GM23248 (cell line): ENCODE data around the gene RAB6B. TPM values are rescaled to one million over a fixed set of nuclear protein-coding genes. Genes with fewer than 3 reads are reported as not detected.

Experiments used
- DNase-seq: peaks from one replicate; pipeline ENCODE4 v3.0.0-alpha.2; 2015
- H2AFZ ChIP-seq: fragments of 200-600 bp; sonication (generic); 2 replicates; pipeline ENCODE4 v1.6.1; 2016; ENCODE audit warnings: antibody characterized with exemption
- H3F3A ChIP-seq: fragments of 200-600 bp; sonication (generic); 2 replicates; pipeline ENCODE4 v1.6.1; 2016; ENCODE audit warnings: mild to moderate bottlenecking, antibody characterized with exemption, mixed run types; ENCODE audit not compliant: insufficient read depth
- H3K27ac ChIP-seq: fragments of 200-600 bp; sonication (generic); 2 replicates; pipeline ENCODE4 v1.5.1; 2016; ENCODE audit warnings: mild to moderate bottlenecking
- H3K27me3 ChIP-seq: fragments of 200-600 bp; sonication (generic); replicated peaks from 2 replicates; pipeline ENCODE4 v1.6.1; 2016; ENCODE audit warnings: mild to moderate bottlenecking; ENCODE audit not compliant: insufficient read depth
- H3K36me3 ChIP-seq: fragments of 200-600 bp; sonication (generic); 2 replicates; pipeline ENCODE4 v1.6.1; 2016; ENCODE audit warnings: low read depth, mild to moderate bottlenecking
- H3K4me1 ChIP-seq: fragments of 200-600 bp; sonication (generic); 2 replicates; pipeline ENCODE4 v1.6.1; 2016; ENCODE audit warnings: mild to moderate bottlenecking; ENCODE audit not compliant: insufficient read depth
- H3K4me2 ChIP-seq: fragments of 200-600 bp; sonication (generic); one replicate; pipeline ENCODE4 v1.6.1; 2016; ENCODE audit warnings: mild to moderate bottlenecking; ENCODE audit not compliant: unreplicated experiment
- H3K4me3 ChIP-seq: fragments of 200-600 bp; sonication (generic); 2 replicates; pipeline ENCODE4 v1.5.1; 2016; ENCODE audit warnings: mild to moderate bottlenecking
- H3K79me2 ChIP-seq: fragments of 200-600 bp; sonication (generic); 2 replicates; pipeline ENCODE4 v1.6.1; 2016; ENCODE audit warnings: mild to moderate bottlenecking; ENCODE audit not compliant: insufficient read depth
- H3K9ac ChIP-seq: fragments of 200-600 bp; sonication (generic); 2 replicates; pipeline ENCODE4 v1.6.1; 2016; ENCODE audit warnings: mild to moderate bottlenecking
- H3K9me2 ChIP-seq: fragments of 200-600 bp; sonication (generic); 2 replicates; pipeline ENCODE4 v1.6.1; 2016; ENCODE audit warnings: mixed run types, mild to moderate bottlenecking, moderate library complexity; ENCODE audit not compliant: insufficient read depth
- H3K9me3 ChIP-seq: fragments of 200-600 bp; sonication (generic); one replicate; pipeline ENCODE4 v1.6.1; 2017; ENCODE audit warnings: low read depth
- H4K20me1 ChIP-seq: fragments of 200-600 bp; sonication (generic); 2 replicates; pipeline ENCODE4 v1.6.0; 2016; ENCODE audit not compliant: insufficient read depth
- EZH2 ChIP-seq: fragments of 200-600 bp; sonication (generic); IDR thresholded peaks from 2 replicates; pipeline ENCODE4 v1.6.1; 2018; ENCODE audit warnings: antibody characterized with exemption, mild to moderate bottlenecking; ENCODE audit not compliant: insufficient read depth, poor library complexity, severe bottlenecking
- EZH2phosphoT487 ChIP-seq: fragments of 200-600 bp; sonication (generic); IDR thresholded peaks from 2 replicates; pipeline ENCODE4 v1.6.1; 2018; ENCODE audit warnings: antibody characterized with exemption, moderate library complexity, mild to moderate bottlenecking, low read depth; ENCODE audit not compliant: insufficient read depth
- WGBS, 2 experiments: methylation state at CpG; one replicate each; pipeline ENCODE4 v1.1.6; 2015 to 2017; ENCODE audit warnings: low lambda C conversion rate in 2 of 2, low coverage in 1 of 2; ENCODE audit errors: missing lambda C conversion rate in 2 of 2; 5-methylcytosine and 5-hydroxymethylcytosine counted together
- in situ Hi-C: fragments of 300-500 bp; cut with MboI; formaldehyde crosslinking; loops from 2 replicates; pipeline ENCODE4 v1.15.0; 2020
- polyA plus RNA-seq: library from polyadenylated mRNA; unstranded; fragments of >200 nt; fragmentation: Nextera tagmentation; extraction: Ambion mirVana; gene quantifications from 2 replicates; pipeline ENCODE4 v1.2.1, GENCODE V29; 2016
- total RNA-seq: library from RNA; depleted of rRNA; stranded (reverse); fragments of >200 nt; shearing (Covaris generic); gene quantifications from 2 replicates; pipeline ENCODE4 v1.2.3, GENCODE V29; 2014

RAB6B gene
- total and polyA plus RNA-seq, 2 experiments from 2014 or later, result 0.59 to 0.76 TPM

DNA sequence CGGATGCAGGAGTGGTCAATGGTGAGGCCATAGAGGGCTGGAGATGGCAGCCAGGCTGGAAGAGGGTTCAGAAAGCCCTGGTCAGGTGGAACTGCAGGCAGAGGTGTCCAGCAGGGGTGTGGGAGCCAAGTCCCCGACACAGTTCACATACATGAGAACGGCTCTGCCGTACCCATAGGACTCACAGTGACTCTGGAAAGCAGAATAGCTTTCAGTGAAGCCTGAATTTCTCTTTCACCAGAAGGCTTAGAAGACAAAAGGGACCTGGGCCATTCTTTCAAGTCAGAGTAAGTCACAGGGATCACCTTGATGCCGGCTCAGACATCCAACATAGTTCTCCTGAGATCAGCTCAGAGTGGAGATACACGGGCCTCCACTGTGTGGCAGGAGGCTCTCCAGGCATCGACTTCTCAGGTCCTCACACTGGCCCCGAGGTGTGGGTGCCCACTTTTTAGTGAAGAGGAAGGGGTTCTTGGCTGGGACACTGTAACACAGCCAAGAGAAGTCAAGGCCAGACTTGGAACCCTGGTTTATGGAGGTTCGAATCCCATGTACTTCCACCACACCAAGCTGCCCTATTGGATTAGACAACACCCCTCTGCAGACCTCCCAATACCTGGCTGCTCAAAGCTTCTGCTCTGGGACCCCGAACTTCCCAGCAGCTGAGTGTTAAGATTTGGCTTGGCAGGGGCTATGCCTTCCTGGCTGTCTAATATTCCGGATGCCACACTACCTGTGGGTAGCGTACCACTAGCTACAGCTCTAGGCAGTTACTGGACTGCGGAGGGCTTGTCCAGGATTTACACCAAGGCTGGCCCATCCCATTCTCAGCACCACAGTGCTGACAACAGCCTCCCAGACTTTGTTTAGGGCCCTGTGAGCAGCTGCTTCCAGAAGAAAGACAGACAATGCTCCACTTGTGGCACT lies 40.4 kb upstream of the RAB6B start:
- TF ChIP-seq EZH2phosphoT487, result no peak
- TF ChIP-seq EZH2, result no peak
- H4K20me1 ChIP-seq, result no peaks in the 10 kb centered on the region
- H3K4me3 ChIP-seq, result no peak overlapping the region
- no peaks in the 10 kb centered on the region for H3F3A ChIP-seq
- no peaks in the 10 kb centered on the region for H3K9me3 ChIP-seq
- DNase-seq, result no peak
- no peaks in the 10 kb centered on the region for H3K27me3 ChIP-seq
- H3K4me1 ChIP-seq, result peaks cover 6% of the 10 kb centered on the region
- H3K9ac ChIP-seq, result no peak overlapping the region
- H3K9me2 ChIP-seq, result no peaks in the 10 kb centered on the region
- H3K36me3 ChIP-seq, result no peaks in the 10 kb centered on the region
- 84 to 85% methylated on average over 13 of the region's 13 CpGs for WGBS, 2 experiments
- no peak overlapping the region for H3K4me2 ChIP-seq
- H2AFZ ChIP-seq, result no peak overlapping the region
- in situ Hi-C loops, result loop anchor here (10.0 to 25.0 kb wide), 2 partner anchors 259 to 551 kb away; partner anchors contain the start of genes ANAPC13 and CEP63
- no peak overlapping the region for H3K27ac ChIP-seq
- no peaks in the 10 kb centered on the region for H3K79me2 ChIP-seq

DNA sequence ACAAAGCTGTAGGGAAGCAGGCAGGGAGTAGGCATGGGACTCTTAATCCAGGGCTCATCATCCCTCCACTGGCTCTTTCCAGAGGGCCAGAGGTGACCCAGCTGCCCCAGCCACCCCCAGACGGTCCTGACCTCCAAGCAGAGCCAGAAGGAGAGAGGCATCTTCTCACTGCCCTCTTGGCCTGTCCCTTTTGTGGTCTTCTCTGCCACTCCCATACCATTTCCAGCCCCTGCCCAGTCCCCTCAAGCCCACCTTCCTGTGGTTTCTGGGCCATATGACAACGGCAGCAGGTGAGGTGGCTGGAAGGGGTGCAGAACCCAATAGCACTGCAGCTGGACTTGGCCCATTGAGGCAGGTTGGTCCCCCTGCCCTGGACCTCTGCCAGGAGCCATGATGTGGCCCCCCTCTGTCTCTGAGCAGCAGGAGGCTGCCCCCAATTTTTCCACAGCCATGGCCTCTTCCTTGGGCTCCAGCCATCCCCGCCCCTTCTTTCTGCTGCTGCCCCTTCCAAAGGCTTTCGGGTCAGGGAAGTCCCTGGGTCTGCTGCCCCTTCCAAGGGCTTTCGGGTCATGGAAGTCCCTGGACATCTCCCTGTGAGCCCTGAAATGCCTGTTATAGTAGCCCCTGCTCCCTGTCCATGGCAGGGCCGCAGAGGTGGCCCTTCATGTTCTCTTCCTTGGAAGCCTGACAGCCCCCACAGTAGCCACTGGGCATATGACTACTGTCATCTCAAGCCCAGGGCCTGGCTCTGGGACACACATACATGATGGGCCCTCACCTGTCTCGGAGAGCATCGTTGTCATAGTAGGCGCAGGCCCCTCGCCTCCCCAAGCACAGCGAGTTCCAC lies 39.5 kb upstream of the RAB6B start:
- no peak for DNase-seq
- no peaks in the 10 kb centered on the region for H3K9me2 ChIP-seq
- H3K9ac ChIP-seq, result no peak overlapping the region
- TF ChIP-seq EZH2phosphoT487 (no peak), EZH2 (no peak)
- peaks cover 6% of the 10 kb centered on the region for H3K4me1 ChIP-seq
- no peak overlapping the region for H2AFZ ChIP-seq
- no peak overlapping the region for H3K4me2 ChIP-seq
- no peaks in the 10 kb centered on the region for H4K20me1 ChIP-seq
- in situ Hi-C loops, result loop anchor here (10.0 to 25.0 kb wide), 2 partner anchors 260 to 552 kb away; partner anchors contain the start of genes ANAPC13 and CEP63
- H3K27ac ChIP-seq, result no peak overlapping the region
- 89 to 92% methylated on average over 11 of the region's 11 CpGs for WGBS, 2 experiments
- H3K27me3 ChIP-seq, result no peaks in the 10 kb centered on the region
- no peaks in the 10 kb centered on the region for H3F3A ChIP-seq
- no peak overlapping the region for H3K4me3 ChIP-seq
- no peaks in the 10 kb centered on the region for H3K9me3 ChIP-seq
- no peaks in the 10 kb centered on the region for H3K36me3 ChIP-seq
- no peaks in the 10 kb centered on the region for H3K79me2 ChIP-seq

DNA sequence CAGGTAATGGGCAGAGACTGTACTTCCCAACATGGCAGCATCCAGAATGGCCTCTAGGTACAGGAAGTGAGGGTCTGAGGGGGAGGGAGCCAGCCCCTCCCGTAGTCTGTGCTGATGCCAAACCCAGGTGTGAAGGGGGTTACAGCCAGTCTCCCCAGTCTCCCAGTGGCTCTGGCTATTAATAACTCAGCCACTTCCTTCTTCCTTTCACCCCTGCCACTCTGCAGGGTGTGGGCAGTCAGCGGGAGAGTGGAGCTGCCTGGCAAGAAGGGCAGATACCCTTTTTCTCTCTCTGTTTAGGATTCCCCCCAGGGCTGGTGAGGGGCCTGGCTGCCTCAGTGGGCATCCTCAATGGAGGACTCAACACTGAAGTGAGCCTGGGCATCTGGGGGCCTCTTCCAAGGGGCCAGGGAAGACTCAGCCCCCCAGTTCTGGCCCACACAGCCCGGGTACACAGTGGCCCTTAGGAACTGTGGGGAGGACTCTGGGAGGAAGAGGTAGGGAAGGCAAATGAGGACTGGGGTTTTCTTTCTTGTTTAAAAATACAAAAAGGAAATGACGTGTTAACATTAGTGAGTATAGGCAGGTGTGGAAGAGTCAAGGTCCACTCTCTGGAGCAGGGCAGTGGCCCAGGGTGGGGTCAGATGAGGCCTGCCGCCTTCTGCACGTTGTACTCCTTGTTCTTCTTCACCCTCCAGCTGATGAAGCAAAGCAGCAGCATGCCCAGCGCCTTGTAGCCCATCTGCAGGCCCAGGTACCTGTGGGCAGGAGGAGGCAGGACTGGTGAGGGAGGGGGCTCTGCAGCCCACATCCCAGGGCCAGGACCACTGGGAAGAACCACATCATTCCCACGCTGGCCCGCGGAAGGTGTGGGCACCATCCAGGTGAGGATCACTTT lies 38.6 kb upstream of the RAB6B start:
- no peaks in the 10 kb centered on the region for H3K27me3 ChIP-seq
- no peaks in the 10 kb centered on the region for H3K9me3 ChIP-seq
- H3K27ac ChIP-seq, result no peak overlapping the region
- H3K79me2 ChIP-seq, result no peaks in the 10 kb centered on the region
- no peaks in the 10 kb centered on the region for H3K36me3 ChIP-seq
- H3K4me2 ChIP-seq, result no peak overlapping the region
- no peak overlapping the region for H3K4me3 ChIP-seq
- H3K9me2 ChIP-seq, result no peaks in the 10 kb centered on the region
- H3F3A ChIP-seq, result no peaks in the 10 kb centered on the region
- 88 to 94% methylated on average over 10 of the region's 10 CpGs for WGBS, 2 experiments
- DNase-seq, result no peak
- TF ChIP-seq EZH2phosphoT487 (no peak), EZH2 (no peak)
- H2AFZ ChIP-seq, result no peak overlapping the region
- H3K9ac ChIP-seq, result no peak overlapping the region
- H3K4me1 ChIP-seq, result peaks cover 6% of the 10 kb centered on the region
- no peaks in the 10 kb centered on the region for H4K20me1 ChIP-seq
- in situ Hi-C loops, result loop anchor here (10.0 to 25.0 kb wide), 2 partner anchors 260 to 553 kb away; partner anchors contain the start of genes ANAPC13 and CEP63
